ENCODE results near the gene FZD2. TPM values are rescaled to one million over a fixed set of nuclear protein-coding genes. Genes with fewer than 3 reads are reported as not detected.
"Not testable (repeated sequence)": the region's sequence is repeated elsewhere in the genome, so short reads cannot be mapped to it uniquely, and the experiment has no call there.

The FZD2 gene
- total RNA-seq, 1 experiment from 2014 or later: 23.7 TPM

- Histone ChIP-seq H3K9me3 (ENCODE audit: low read depth, low read length, poor library complexity, severe bottlenecking) (no peaks in the 10 kb centered on the region), H3K27ac (ENCODE audit: low read depth, low read length, poor library complexity, severe bottlenecking) (no peak overlapping the region), H3K4me1 (ENCODE audit: insufficient read depth, low read length, poor library complexity, severe bottlenecking) (peaks cover 10% of the 10 kb centered on the region), H3K4me3 (ENCODE audit: low read depth, low read length, poor library complexity, severe bottlenecking) (no peak overlapping the region), H3K27me3 (replicated peaks; ENCODE audit: insufficient read depth, low read depth, low read length, poor library complexity) (no peaks in the 10 kb centered on the region), H3K36me3 (ENCODE audit: insufficient read depth, low read length, poor library complexity, severe bottlenecking) (no peaks in the 10 kb centered on the region)
- peak; percentile 85 for DNase-seq (ENCODE audit: low spot score)
- TF ChIP-seq CTCF (conservative IDR thresholded peaks at IDR 0.05; ENCODE audit: low read depth, low read length) (peak; percentile 76), EZH2 (IDR thresholded peaks at IDR 0.05; ENCODE audit: borderline replicate concordance, low read depth, low read length, poor library complexity, severe bottlenecking) (no peak)
- ChIA-PET CTCF (interaction anchor here (0.6 to 2.0 kb wide), 3 partner anchors 10 to 127 kb away, joined by 3 to 5 read pairs (median 4); partner anchors contain the start of gene FZD2), POLR2A (ENCODE audit: low non-redundant PET) (no interaction called here)
- intact Hi-C loops (cut with micrococcal nuclease; ENCODE audit: unreplicated experiment): loop anchor here (5.0 to 10.0 kb wide), 2 partner anchors 104 to 141 kb away; no protein-coding TSS in a partner anchor
- BruUV-seq (replicated peaks): no TSS peak
These were observed 23.6 kb upstream of the FZD2 start for GRCh38 chr17:44533533-44534246.

DNA sequence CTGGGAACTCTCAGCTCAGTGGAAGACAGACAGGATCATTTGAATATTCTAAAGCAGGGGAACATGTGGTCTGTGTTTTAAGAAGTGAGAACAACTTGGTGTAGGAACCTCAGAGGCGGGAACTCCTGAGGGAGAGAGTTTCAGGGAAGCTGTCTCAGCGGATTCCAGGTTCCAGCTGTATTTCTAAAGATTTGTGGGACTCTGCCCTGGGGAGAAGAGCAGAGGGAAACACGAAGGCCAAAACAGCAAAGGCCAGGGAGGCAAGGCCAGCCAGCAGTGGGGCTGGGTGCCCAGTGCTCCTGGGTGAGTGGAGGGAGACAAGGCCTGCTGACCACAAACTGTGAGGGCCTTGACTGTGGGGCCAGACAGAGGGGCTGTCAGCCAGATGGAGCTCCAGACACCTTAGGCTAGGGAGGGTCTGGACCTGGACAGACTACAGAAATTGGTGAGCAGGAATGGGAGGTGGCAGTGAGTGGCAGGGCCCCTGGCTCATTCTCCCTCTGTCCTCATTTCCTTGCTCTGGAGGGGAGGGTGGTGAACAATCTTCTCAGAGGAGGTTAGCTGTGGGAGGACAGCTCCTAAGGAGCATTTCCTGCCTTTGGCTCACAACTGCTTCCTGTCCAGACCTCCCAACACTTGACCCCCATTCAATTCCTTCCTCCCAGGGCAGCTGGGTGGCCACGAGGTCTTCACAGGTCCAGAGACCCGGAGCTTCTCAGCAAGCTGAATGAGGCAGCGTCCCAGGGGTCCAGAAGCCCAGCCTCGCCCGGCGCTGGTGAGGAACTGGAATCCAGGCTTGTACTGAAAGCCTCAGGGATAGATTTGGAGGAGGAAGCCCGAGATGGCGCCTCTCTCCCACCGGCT is 21.0 kb upstream of the FZD2 start:
- intact Hi-C loops (cut with micrococcal nuclease; ENCODE audit: unreplicated experiment): loop anchor here (10.0 kb wide), 1 partner anchor 138 kb away; no protein-coding TSS in a partner anchor
- Histone ChIP-seq H3K27ac (ENCODE audit: low read depth, low read length, poor library complexity, severe bottlenecking) (peak overlapping the region; percentile 16), H3K36me3 (ENCODE audit: insufficient read depth, low read length, poor library complexity, severe bottlenecking) (no peaks in the 10 kb centered on the region), H3K27me3 (replicated peaks; ENCODE audit: insufficient read depth, low read depth, low read length, poor library complexity) (no peaks in the 10 kb centered on the region), H3K9me3 (ENCODE audit: low read depth, low read length, poor library complexity, severe bottlenecking) (no peaks in the 10 kb centered on the region), H3K4me3 (ENCODE audit: low read depth, low read length, poor library complexity, severe bottlenecking) (no peak overlapping the region), H3K4me1 (ENCODE audit: insufficient read depth, low read length, poor library complexity, severe bottlenecking) (peaks cover 10% of the 10 kb centered on the region)
- POLR2A ChIA-PET (ENCODE audit: low non-redundant PET): no interaction called here
- CTCF ChIA-PET: interaction anchor here (0.5 kb wide), 1 partner anchor 24 kb away, joined by 7 read pairs; no protein-coding TSS in a partner anchor
- no peak for TF ChIP-seq EZH2 (IDR thresholded peaks at IDR 0.05; ENCODE audit: borderline replicate concordance, low read depth, low read length, poor library complexity, severe bottlenecking)
- TF ChIP-seq CTCF (conservative IDR thresholded peaks at IDR 0.05; ENCODE audit: low read depth, low read length): no peak
- BruUV-seq (replicated peaks): no TSS peak
- DNase-seq (ENCODE audit: low spot score): no peak

DNA sequence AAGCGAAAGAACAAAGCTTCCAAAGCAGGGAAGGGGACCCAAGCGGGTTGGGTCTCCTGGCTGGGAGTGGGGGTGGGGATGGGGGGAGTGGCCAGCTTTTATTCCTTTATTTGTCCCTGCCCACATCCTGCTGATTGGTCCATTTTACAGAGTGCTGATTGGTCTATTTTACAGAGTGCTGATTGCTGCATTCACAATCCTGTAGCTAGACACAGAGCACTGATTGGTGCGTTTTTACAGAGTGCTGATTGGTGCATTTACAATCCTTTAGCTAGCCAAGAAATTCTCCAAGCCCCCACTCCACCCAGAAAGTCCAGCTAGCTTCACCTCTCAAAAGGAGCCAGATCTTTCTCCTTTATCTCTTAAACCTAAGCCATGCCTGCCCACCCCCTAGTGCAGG is 19.4 kb upstream of the FZD2 start:
- H3K4me1 ChIP-seq (ENCODE audit: insufficient read depth, low read length, poor library complexity, severe bottlenecking): peaks cover 26% of the 10 kb centered on the region
- DNase-seq (ENCODE audit: low spot score); H3K36me3 ChIP-seq (ENCODE audit: insufficient read depth, low read length, poor library complexity, severe bottlenecking); POLR2A ChIA-PET (ENCODE audit: low non-redundant PET); H3K9me3 ChIP-seq (ENCODE audit: low read depth, low read length, poor library complexity, severe bottlenecking); H3K27ac ChIP-seq (ENCODE audit: low read depth, low read length, poor library complexity, severe bottlenecking); H3K27me3 ChIP-seq (replicated peaks; ENCODE audit: insufficient read depth, low read depth, low read length, poor library complexity); H3K4me3 ChIP-seq (ENCODE audit: low read depth, low read length, poor library complexity, severe bottlenecking); BruUV-seq (replicated peaks); CTCF ChIA-PET: not testable (repeated sequence)
- intact Hi-C loops (cut with micrococcal nuclease; ENCODE audit: unreplicated experiment): loop anchor here (10.0 kb wide), 1 partner anchor 137 kb away; no protein-coding TSS in a partner anchor
